LoVo (cell line): ENCODE results near the gene CHRNB4.

Experiments used
- DNase-seq: peaks from one replicate; pipeline ENCODE4 v3.0.0-alpha.2; 2016; ENCODE audit warnings: low spot score

CHRNB4 gene

GRCh38 chr15:78633348-78633747 is 7.7 kb downstream of the CHRNB4 start:
- no peak for DNase-seq

GRCh38 chr15:78630886-78631633 is 9.9 kb downstream of the CHRNB4 start:
- DNase-seq, result no peak

- DNase-seq, result no peak
Observed at GRCh38 chr15:78629716-78630065, 11.3 kb downstream of the CHRNB4 start.

GRCh38 chr15:78629031-78629715 is 11.8 kb downstream of the CHRNB4 start:
- DNase-seq, result no peak

- no peak for DNase-seq
Observed at GRCh38 chr15:78628227-78628626, 12.8 kb downstream of the CHRNB4 start.

GRCh38 chr15:78627348-78627747 is 13.7 kb downstream of the CHRNB4 start:
- no peak for DNase-seq

GRCh38 chr15:78626381-78626995 is 14.5 kb downstream of the CHRNB4 start:
- no peak for DNase-seq

GRCh38 chr15:78625606-78626280 is 15.3 kb downstream of the CHRNB4 start:
- DNase-seq, result no peak

- DNase-seq, result no peak
Observed at GRCh38 chr15:78624651-78625590, 16.1 kb downstream of the CHRNB4 start.

- DNase-seq, result no peak
Observed at GRCh38 chr15:78623786-78624497, 17.1 kb downstream of the CHRNB4 start.

- DNase-seq, result no peak
Observed at GRCh38 chr15:78621810-78622402, 19.1 kb downstream of the CHRNB4 start.

GRCh38 chr15:78620527-78621421 is 20.2 kb downstream of the CHRNB4 start, which contains the start of gene CHRNA3:
Gene CHRNA3, minus strand, starts transcription at chr15:78620996. Its CDS starts 202 bp downstream, at chr15:78620794.
- DNase-seq, result no peak

- no peak for DNase-seq
Observed at GRCh38 chr15:78620021-78620526, 20.9 kb downstream of the CHRNB4 start.

GRCh38 chr15:78619022-78619950 is 21.7 kb downstream of the CHRNB4 start:
- no peak for DNase-seq

- DNase-seq, result peak; percentile 89
Observed at GRCh38 chr15:78618490-78618934, 22.5 kb downstream of the CHRNB4 start.

GRCh38 chr15:78618064-78618463 is 22.9 kb downstream of the CHRNB4 start:
- no peak for DNase-seq

GRCh38 chr15:78617516-78617915 is 23.5 kb downstream of the CHRNB4 start:
- DNase-seq, result no peak

- DNase-seq, result no peak
Observed at GRCh38 chr15:78617076-78617475, 23.9 kb downstream of the CHRNB4 start.
